WTC11 (cell line): ENCODE data around the gene ARCN1. TPM values are rescaled to one million over a fixed set of nuclear protein-coding genes. Genes with fewer than 3 reads are reported as not detected.
A peak's percentile ranks its signal among the peaks of the same experiment; 100 is the strongest.

ENCODE experiments used
- ATAC-seq: fragments of 200-7000 bp; cut with Tn5 transposase; 2 replicates; pipeline ENCODE4 v1.10.0; 2021; ENCODE audit warnings: mild to moderate bottlenecking, moderate library complexity
- Bru-seq: library from RNA; stranded (reverse); fragments of 400-500 nt; gene quantifications from one replicate; lab custom pipeline; 2021; lab: Mats Ljungman, UMichigan
- CTCF ChIA-PET: fragments of 300-600 bp; sonication (Branson Sonifier 250); formaldehyde crosslinking; loops from one replicate; lab custom pipeline; 2021; ENCODE audit warnings: antibody characterized with exemption; lab: Charles Lee
- POLR2A ChIA-PET: fragments of 350-600 bp; sonication (Branson Sonifier 250); formaldehyde crosslinking; loops from one replicate; lab custom pipeline; 2021; ENCODE audit warnings: antibody characterized with exemption; lab: Charles Lee
- DNase-seq: peaks from one replicate; pipeline ENCODE4 v3.0.0; 2021; ENCODE audit warnings: low spot score
- H3K27ac Mint-ChIP-seq: 2 replicates; pipeline ENCODE4 v1.8.0; 2021; ENCODE audit warnings: mixed read lengths
- H3K27me3 Mint-ChIP-seq: 2 replicates; pipeline ENCODE4 v1.8.0; 2021; ENCODE audit warnings: low read depth, mild to moderate bottlenecking, moderate library complexity, mixed read lengths
- H3K36me3 Mint-ChIP-seq: 2 replicates; pipeline ENCODE4 v1.8.0; 2021; ENCODE audit warnings: mixed read lengths
- H3K4me1 Mint-ChIP-seq: 2 replicates; pipeline ENCODE4 v1.8.0; 2022; ENCODE audit warnings: mixed read lengths
- H3K4me3 Mint-ChIP-seq: 2 replicates; pipeline ENCODE4 v1.8.0; 2021; ENCODE audit warnings: mild to moderate bottlenecking, moderate library complexity, mixed read lengths
- H3K9me3 Mint-ChIP-seq: 2 replicates; pipeline ENCODE4 v1.8.0; 2021; ENCODE audit warnings: mixed read lengths
- ARID4B ChIP-seq: sonication (generic); formaldehyde crosslinking; IDR thresholded peaks from 2 replicates; pipeline ENCODE4 v1.8.0; 2023; ENCODE audit warnings: missing genetic modification reagents, mild to moderate bottlenecking, borderline replicate concordance
- ATF2 ChIP-seq: sonication (generic); formaldehyde crosslinking; IDR thresholded peaks from 2 replicates; pipeline ENCODE4 v1.8.1; 2022; ENCODE audit warnings: low read depth, missing genetic modification reagents, borderline replicate concordance
- ELF4 ChIP-seq: sonication (generic); formaldehyde crosslinking; IDR thresholded peaks from 2 replicates; pipeline ENCODE4 v1.8.1; 2022; ENCODE audit warnings: low read depth, mild to moderate bottlenecking, moderate library complexity, missing genetic modification reagents
- FOXK1 ChIP-seq: sonication (generic); formaldehyde crosslinking; IDR thresholded peaks from 2 replicates; pipeline ENCODE4 v1.8.0; 2022; ENCODE audit warnings: mild to moderate bottlenecking, moderate library complexity, missing genetic modification reagents
- GABPB1 ChIP-seq: sonication (generic); formaldehyde crosslinking; IDR thresholded peaks from 2 replicates; pipeline ENCODE4 v1.8.1; 2023; ENCODE audit warnings: mild to moderate bottlenecking, missing genetic modification reagents
- JAZF1 ChIP-seq: fragments of 250-450 bp; sonication (Bioruptor Pico); IDR thresholded peaks from 2 replicates; pipeline ENCODE4 v1.9.0; 2021; ENCODE audit warnings: moderate library complexity, mild to moderate bottlenecking, inconsistent platforms
- MLX ChIP-seq: sonication (generic); formaldehyde crosslinking; IDR thresholded peaks from 2 replicates; pipeline ENCODE4 v1.8.1; 2023; ENCODE audit warnings: mild to moderate bottlenecking, missing genetic modification reagents, moderate library complexity
- MYBL2 ChIP-seq: sonication (generic); formaldehyde crosslinking; IDR thresholded peaks from 2 replicates; pipeline ENCODE4 v1.8.1; 2023; ENCODE audit warnings: mild to moderate bottlenecking, moderate library complexity, missing genetic modification reagents
- NFE2L1 ChIP-seq: sonication (generic); formaldehyde crosslinking; IDR thresholded peaks from 2 replicates; pipeline ENCODE4 v1.8.1; 2023; ENCODE audit warnings: missing genetic modification reagents
- NR2C2 ChIP-seq: sonication (generic); formaldehyde crosslinking; IDR thresholded peaks from 2 replicates; pipeline ENCODE4 v1.8.0; 2022; ENCODE audit warnings: mild to moderate bottlenecking, missing genetic modification reagents
- RELA ChIP-seq: sonication (generic); formaldehyde crosslinking; IDR thresholded peaks from 2 replicates; pipeline ENCODE4 v1.8.1; 2022; ENCODE audit warnings: missing genetic modification reagents, mild to moderate bottlenecking, borderline replicate concordance
- STAT6 ChIP-seq: sonication (generic); formaldehyde crosslinking; conservative IDR thresholded peaks from 2 replicates; pipeline ENCODE4 v1.8.1; 2023; ENCODE audit warnings: mild to moderate bottlenecking, low read depth, missing genetic modification reagents, moderate library complexity
- TEAD1 ChIP-seq: sonication (generic); formaldehyde crosslinking; IDR thresholded peaks from 2 replicates; pipeline ENCODE4 v1.8.0; 2022; ENCODE audit warnings: mild to moderate bottlenecking, missing genetic modification reagents
- TP53 ChIP-seq: sonication (generic); formaldehyde crosslinking; IDR thresholded peaks from 2 replicates; pipeline ENCODE4 v1.8.1; 2023; ENCODE audit warnings: mild to moderate bottlenecking, missing genetic modification reagents
- USF2 ChIP-seq: sonication (generic); formaldehyde crosslinking; IDR thresholded peaks from 2 replicates; pipeline ENCODE4 v1.8.1; 2023; ENCODE audit warnings: mild to moderate bottlenecking, missing genetic modification reagents, moderate library complexity
- ZNF121 ChIP-seq: sonication (generic); formaldehyde crosslinking; IDR thresholded peaks from 2 replicates; pipeline ENCODE4 v1.8.0; 2023; ENCODE audit warnings: missing genetic modification reagents
- long read RNA-seq, 3 experiments: library from RNA in 1 of 3; library from capped mRNA in 1 of 3; library from polyadenylated mRNA in 1 of 3; unstranded in 2 of 3; stranded (forward) in 1 of 3; transcript quantifications; one replicate each; pipeline ENCODE4 v2.0.0, GENCODE V29; 2021
- total RNA-seq: library from RNA; stranded (reverse); gene quantifications from 3 replicates; pipeline ENCODE4 v1.2.3, GENCODE V29; 2021
- TF ChIP-seq, protein P1 (sequence below): sonication (generic); formaldehyde crosslinking; IDR thresholded peaks from 2 replicates; pipeline ENCODE4 v1.8.1; 2023; ENCODE audit warnings: mild to moderate bottlenecking, missing genetic modification reagents, borderline replicate concordance

ARCN1 gene
- 134 to 154 TPM (median 141 TPM) in 3 replicates for total RNA-seq
- percentile 93 among the genes with signal in this experiment for Bru-seq, nascent RNA
- long read RNA-seq, experiment 1, full-length matches to known transcripts = 812 of 929 reads
- long read RNA-seq, experiment 1, partial matches to known transcripts = 84 of 929 reads
- long read RNA-seq, experiment 1, other reads (novel, unspliced or antisense) = 33 of 929 reads
- long read RNA-seq, experiment 2, full-length matches to known transcripts = 34 of 168 reads
- long read RNA-seq, experiment 2, partial matches to known transcripts = 28 of 168 reads
- long read RNA-seq, experiment 2, other reads (novel, unspliced or antisense) = 106 of 168 reads
- long read RNA-seq, experiment 3, transcript ARCN1-201 (10 exons, 3,845 nt) = major isoform, 18 of 33 reads
- long read RNA-seq, experiment 3, partial matches to known transcripts = 11 of 33 reads
- long read RNA-seq, experiment 3, other reads (novel, unspliced or antisense) = 4 of 33 reads

- POLR2A ChIA-PET = interaction anchor here (1.5 kb wide), 1 partner anchor 63 kb away, joined by 8 read pairs; no protein-coding TSS in a partner anchor
- no peaks in the 10 kb centered on the region; the same call in 1 of the 2 replicates for H3K27me3 Mint-ChIP-seq
- H3K27ac Mint-ChIP-seq = peak within 1 kb of the TSS; percentile 89
- ATAC-seq (peak; percentile 89), DNase-seq (peak; percentile 79)
- CTCF ChIA-PET = interaction anchor here (0.7 kb wide), 1 partner anchor 297 kb away, joined by 3 read pairs; no protein-coding TSS in a partner anchor
- H3K4me3 Mint-ChIP-seq = peak within 1 kb of the TSS; percentile 92
- H3K9me3 Mint-ChIP-seq = no peaks in the 10 kb centered on the region
- H3K4me1 Mint-ChIP-seq = peaks cover 21% of the 10 kb centered on the region
- no peaks in the 10 kb centered on the region; the same call in 1 of the 2 replicates for H3K36me3 Mint-ChIP-seq
- TF ChIP-seq TP53 (CRISPR knock-in tag) = 0 out of 2 replicates have a peak, but pooled peaks have one; percentile 27
- no peak; the same call in 1 of the 2 replicates for TF ChIP-seq GABPB1 (CRISPR knock-in tag)
- TF ChIP-seq, protein P1, sequence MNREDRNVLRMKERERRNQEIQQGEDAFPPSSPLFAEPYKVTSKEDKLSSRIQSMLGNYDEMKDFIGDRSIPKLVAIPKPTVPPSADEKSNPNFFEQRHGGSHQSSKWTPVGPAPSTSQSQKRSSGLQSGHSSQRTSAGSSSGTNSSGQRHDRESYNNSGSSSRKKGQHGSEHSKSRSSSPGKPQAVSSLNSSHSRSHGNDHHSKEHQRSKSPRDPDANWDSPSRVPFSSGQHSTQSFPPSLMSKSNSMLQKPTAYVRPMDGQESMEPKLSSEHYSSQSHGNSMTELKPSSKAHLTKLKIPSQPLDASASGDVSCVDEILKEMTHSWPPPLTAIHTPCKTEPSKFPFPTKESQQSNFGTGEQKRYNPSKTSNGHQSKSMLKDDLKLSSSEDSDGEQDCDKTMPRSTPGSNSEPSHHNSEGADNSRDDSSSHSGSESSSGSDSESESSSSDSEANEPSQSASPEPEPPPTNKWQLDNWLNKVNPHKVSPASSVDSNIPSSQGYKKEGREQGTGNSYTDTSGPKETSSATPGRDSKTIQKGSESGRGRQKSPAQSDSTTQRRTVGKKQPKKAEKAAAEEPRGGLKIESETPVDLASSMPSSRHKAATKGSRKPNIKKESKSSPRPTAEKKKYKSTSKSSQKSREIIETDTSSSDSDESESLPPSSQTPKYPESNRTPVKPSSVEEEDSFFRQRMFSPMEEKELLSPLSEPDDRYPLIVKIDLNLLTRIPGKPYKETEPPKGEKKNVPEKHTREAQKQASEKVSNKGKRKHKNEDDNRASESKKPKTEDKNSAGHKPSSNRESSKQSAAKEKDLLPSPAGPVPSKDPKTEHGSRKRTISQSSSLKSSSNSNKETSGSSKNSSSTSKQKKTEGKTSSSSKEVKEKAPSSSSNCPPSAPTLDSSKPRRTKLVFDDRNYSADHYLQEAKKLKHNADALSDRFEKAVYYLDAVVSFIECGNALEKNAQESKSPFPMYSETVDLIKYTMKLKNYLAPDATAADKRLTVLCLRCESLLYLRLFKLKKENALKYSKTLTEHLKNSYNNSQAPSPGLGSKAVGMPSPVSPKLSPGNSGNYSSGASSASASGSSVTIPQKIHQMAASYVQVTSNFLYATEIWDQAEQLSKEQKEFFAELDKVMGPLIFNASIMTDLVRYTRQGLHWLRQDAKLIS = no peak
- no peak for TF ChIP-seq MYBL2 (CRISPR knock-in tag)
- peak; percentile 18; the same call in 1 of the 2 replicates for TF ChIP-seq FOXK1
- TF ChIP-seq RELA (CRISPR knock-in tag) = 0 out of 2 replicates have a peak, but pooled peaks have one; percentile 32
- TF ChIP-seq USF2 (CRISPR knock-in tag) = no peak
- TF ChIP-seq ATF2 (CRISPR knock-in tag) = no peak
- TF ChIP-seq MLX = no peak; the same call in 1 of the 2 replicates
- TF ChIP-seq ELF4 (CRISPR knock-in tag) = 0 out of 2 replicates have a peak, but pooled peaks have one; percentile 51
- no peak for TF ChIP-seq STAT6 (CRISPR knock-in tag)
- no peak for TF ChIP-seq TEAD1 (CRISPR knock-in tag)
- TF ChIP-seq NFE2L1 (CRISPR knock-in tag) = no peak
- TF ChIP-seq NR2C2 = peak; percentile 56; the same call in 1 of the 2 replicates
- TF ChIP-seq ARID4B (CRISPR knock-in tag) = peak; percentile 33; the same call in 1 of the 2 replicates
- TF ChIP-seq JAZF1 = no peak
- no peak for TF ChIP-seq ZNF121
These were observed at the start of gene ARCN1 for GRCh38 chr11:118572061-118572980. Gene ARCN1 (plus strand): TSS chr11:118572409. CDS start chr11:118572548, 139 bp downstream.
